Sigmoid colon (tissue), 7 donors: Measurements from ENCODE around the gene CARM1. TPM values are rescaled to one million over a fixed set of nuclear protein-coding genes. Genes with fewer than 3 reads are reported as not detected.
"Not testable (repeated sequence)": the region's sequence is repeated elsewhere in the genome, so short reads cannot be mapped to it uniquely, and the experiment has no call there.

ENCODE experiments used
- DNase-seq: peaks from one replicate; pipeline ENCODE4 v3.0.0-alpha.2; 2019
- H3K27ac ChIP-seq, 4 donors: fragments of 200-600 bp; sonication (generic); one replicate each; pipeline ENCODE4 v1.5.1; 2016 to 2019; ENCODE audit warnings: mild to moderate bottlenecking in 1 of 4
- H3K27me3 ChIP-seq, 3 donors: fragments of 200-600 bp; sonication (generic); one replicate each; pipeline ENCODE4 v1.5.1; 2019; ENCODE audit warnings: mild to moderate bottlenecking in 1 of 3
- H3K36me3 ChIP-seq, 4 donors: fragments of 200-600 bp; sonication (generic); one replicate each; pipeline ENCODE4 v1.5.1; 2016 to 2019
- H3K4me1 ChIP-seq, 4 donors: fragments of 200-600 bp; sonication (generic); one replicate each; pipeline ENCODE4 v1.5.1; 2017 to 2019
- H3K4me3 ChIP-seq, 4 donors: fragments of 200-600 bp; sonication (generic); one replicate each; pipeline ENCODE4 v1.5.1; 2017 to 2019; ENCODE audit warnings: mild to moderate bottlenecking in 2 of 4, moderate library complexity in 1 of 4
- H3K9me3 ChIP-seq, 4 donors: fragments of 200-600 bp in 3 of 4; sonication (generic) in 3 of 4; one replicate each; pipeline versions ENCODE4 v1.5.1 to v1.6.1; 2013 to 2019
- CTCF ChIP-seq, 4 experiments: fragments of 450-650 bp in 3 of 4; fragments of 200-600 bp in 1 of 4; IDR thresholded peaks; one replicate each; pipeline ENCODE4 v1.5.1; 2016 to 2019; ENCODE audit warnings: antibody characterized with exemption in 4 of 4, mild to moderate bottlenecking in 3 of 4, moderate library complexity in 2 of 4
- EP300 ChIP-seq, 4 donors: sonication (generic); formaldehyde crosslinking; IDR thresholded peaks; one replicate each; pipeline ENCODE4 v1.6.1; 2017; ENCODE audit warnings: antibody characterized with exemption in 4 of 4
- POLR2A ChIP-seq, 2 donors: fragments of 450-650 bp; IDR thresholded peaks; one replicate each; pipeline ENCODE4 v1.6.1; 2016; ENCODE audit warnings: antibody characterized with exemption in 2 of 2, mild to moderate bottlenecking in 2 of 2, moderate library complexity in 2 of 2
- POLR2AphosphoS5 ChIP-seq, 4 donors: sonication (generic); formaldehyde crosslinking; IDR thresholded peaks; one replicate each; pipeline ENCODE4 v1.6.1; 2017; ENCODE audit warnings: antibody characterized with exemption in 4 of 4
- WGBS, 2 donors: extraction: QIAGEN DNeasy Blood & Tissue Kit; methylation state at CpG; one replicate each; pipeline ENCODE4 v1.1.7; 2013; 5-methylcytosine and 5-hydroxymethylcytosine counted together
- intact Hi-C: fragments of 100-400 bp; cut with DNase I; formaldehyde crosslinking; loops from one replicate; pipeline ENCODE4 v1.15.1; 2023
- polyA plus RNA-seq, 3 donors: library from polyadenylated mRNA; stranded (reverse); fragments of 200-250 nt; gene quantifications; one replicate each; pipeline ENCODE4 v1.2.3, GENCODE V29; 2013
- total RNA-seq, 4 donors: library from RNA; depleted of rRNA; stranded (reverse); fragments of >200 nt; gene quantifications; one replicate each; pipeline ENCODE4 v1.1.0, GENCODE V29; 2016
- donor health status: healthy with polysubstance abuse.
- donor health status: Bipolar disorder and iron deficiency.
- donor health status: healthy.

The CARM1 gene
- total and polyA plus RNA-seq, 7 donors: 18.1 to 51.8 (median 21.6) TPM

GRCh38 chr19:10863107-10863717 lies 8.1 kb upstream of the CARM1 start:
- TF ChIP-seq EP300 (IDR thresholded peaks at IDR 0.05): no peak
- TF ChIP-seq POLR2A (IDR thresholded peaks at IDR 0.05): no peak
- TF ChIP-seq POLR2AphosphoS5 (IDR thresholded peaks at IDR 0.05): no peak
- no peak for TF ChIP-seq CTCF (IDR thresholded peaks at IDR 0.05)
- 67% methylated on average over 18 of the region's 18 CpGs for WGBS, 2 donors
- Histone ChIP-seq H3K4me1 (peaks cover 0 to 7% (median 2%) of the 10 kb centered on the region in 4 donors), H3K4me3 (no peak overlapping the region), H3K36me3 (no peaks in the 10 kb centered on the region), H3K27ac (no peak overlapping the region), H3K27me3 (no peaks in the 10 kb centered on the region), H3K9me3 (no peaks in the 10 kb centered on the region)
- DNase-seq: no peak
- intact Hi-C loops: loop anchor here (2.0 to 5.0 kb wide), 2 partner anchors 26 to 91 kb away; partner anchors contain the start of gene TMED1

DNA sequence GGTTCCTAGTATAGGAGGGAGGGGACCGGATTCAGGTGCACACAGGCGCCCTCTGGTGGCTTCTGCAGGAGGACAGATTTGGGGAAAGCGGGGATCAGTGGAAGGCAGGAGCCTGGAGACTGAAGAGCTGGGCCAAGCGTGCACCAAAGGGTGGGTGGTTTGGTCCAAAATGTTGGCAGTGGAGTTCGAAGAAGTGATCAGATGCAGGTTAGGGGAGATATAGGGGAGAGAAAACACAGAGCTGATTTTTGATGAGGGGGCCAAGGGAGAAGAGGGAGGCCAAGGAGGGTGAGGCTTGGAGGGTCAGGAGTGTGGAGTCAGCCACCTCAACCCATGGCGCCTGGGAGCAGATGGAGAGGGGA lies 6.8 kb upstream of the CARM1 start:
- no peaks in the 10 kb centered on the region for H3K27me3 ChIP-seq
- intact Hi-C loops: loop anchor here (1.0 to 5.0 kb wide), 2 partner anchors 92 to 147 kb away; no protein-coding TSS in a partner anchor
- H3K9me3 ChIP-seq: no peaks in the 10 kb centered on the region
- H3K4me1 ChIP-seq: peaks cover 0 to 7% (median 2%) of the 10 kb centered on the region in 4 donors
- H3K36me3 ChIP-seq: no peaks in the 10 kb centered on the region
- H3K27ac ChIP-seq: peak overlapping the region in 1 of 4 donors; percentile 46
- TF ChIP-seq POLR2A (IDR thresholded peaks at IDR 0.05): no peak
- no peak for TF ChIP-seq EP300 (IDR thresholded peaks at IDR 0.05)
- peak; percentile 71 to 86 (median 82) for TF ChIP-seq CTCF (IDR thresholded peaks at IDR 0.05)
- TF ChIP-seq POLR2AphosphoS5 (IDR thresholded peaks at IDR 0.05): no peak
- 12 to 21% methylated on average over 6 of the region's 6 CpGs for WGBS, 2 donors
- no peak overlapping the region for H3K4me3 ChIP-seq
- DNase-seq: peak; percentile 91

- WGBS, 2 donors: 93% methylated on average over 10 of the region's 10 CpGs
- intact Hi-C loops: no loop called here
- no peak for DNase-seq
- Histone ChIP-seq H3K9me3 (no peaks in the 10 kb centered on the region), H3K27me3 (no peaks in the 10 kb centered on the region), H3K36me3 (no peaks in the 10 kb centered on the region), H3K27ac (no peak overlapping the region), H3K4me3 (no peak overlapping the region), H3K4me1 (peaks cover 0 to 13% (median 8%) of the 10 kb centered on the region in 4 donors)
- no peak for TF ChIP-seq POLR2A (IDR thresholded peaks at IDR 0.05)
- TF ChIP-seq POLR2AphosphoS5 (IDR thresholded peaks at IDR 0.05): no peak
- no peak for TF ChIP-seq CTCF (IDR thresholded peaks at IDR 0.05)
Measured at GRCh38 chr19:10866495-10866894, 4.9 kb upstream of the CARM1 start.

DNA sequence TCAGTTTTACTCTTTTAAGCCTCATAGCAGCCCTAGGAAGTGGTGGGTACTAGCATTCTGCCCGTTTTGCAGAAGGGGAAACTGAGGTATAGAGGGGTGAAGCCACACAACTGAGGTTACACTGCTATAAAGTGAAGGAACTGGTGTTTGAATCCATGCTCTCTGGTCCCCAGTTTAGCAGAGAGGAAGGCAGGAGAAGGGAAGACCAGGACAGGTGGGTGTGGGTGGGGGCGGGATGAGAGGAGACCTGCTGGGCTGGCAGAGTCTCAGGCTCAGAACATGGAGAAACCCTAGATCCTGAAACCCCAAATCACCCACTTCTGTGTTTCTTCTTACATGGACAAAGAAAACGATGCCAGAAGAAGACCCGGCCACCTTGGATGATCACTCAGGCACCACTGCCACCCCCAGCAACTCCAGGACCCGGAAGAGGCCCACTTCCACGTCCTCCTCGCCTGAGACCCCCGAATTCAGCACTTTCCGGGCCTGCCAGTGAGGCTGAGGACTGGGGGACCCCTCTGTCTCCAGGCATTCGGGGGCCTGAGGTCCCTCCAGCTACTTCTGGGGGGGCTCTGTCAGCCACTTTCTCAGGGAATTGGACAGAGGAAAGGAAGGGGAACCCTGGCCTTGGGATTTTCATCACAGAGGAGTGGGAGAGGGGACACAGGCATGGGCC lies 2.3 kb upstream of the CARM1 start:
- H3K4me1 ChIP-seq: peaks cover 0 to 26% (median 19%) of the 10 kb centered on the region in 4 donors
- H3K27ac ChIP-seq: no peak overlapping the region
- no peak for DNase-seq
- 89 to 93% methylated on average over 10 of the region's 10 CpGs for WGBS, 2 donors
- no peak overlapping the region for H3K4me3 ChIP-seq
- TF ChIP-seq EP300 (IDR thresholded peaks at IDR 0.05): no peak
- no peak for TF ChIP-seq POLR2A (IDR thresholded peaks at IDR 0.05)
- TF ChIP-seq POLR2AphosphoS5 (IDR thresholded peaks at IDR 0.05): no peak
- TF ChIP-seq CTCF (IDR thresholded peaks at IDR 0.05): no peak
- intact Hi-C loops: no loop called here
- H3K36me3 ChIP-seq: no peaks in the 10 kb centered on the region
- no peaks in the 10 kb centered on the region for H3K9me3 ChIP-seq
- H3K27me3 ChIP-seq: no peaks in the 10 kb centered on the region

DNA sequence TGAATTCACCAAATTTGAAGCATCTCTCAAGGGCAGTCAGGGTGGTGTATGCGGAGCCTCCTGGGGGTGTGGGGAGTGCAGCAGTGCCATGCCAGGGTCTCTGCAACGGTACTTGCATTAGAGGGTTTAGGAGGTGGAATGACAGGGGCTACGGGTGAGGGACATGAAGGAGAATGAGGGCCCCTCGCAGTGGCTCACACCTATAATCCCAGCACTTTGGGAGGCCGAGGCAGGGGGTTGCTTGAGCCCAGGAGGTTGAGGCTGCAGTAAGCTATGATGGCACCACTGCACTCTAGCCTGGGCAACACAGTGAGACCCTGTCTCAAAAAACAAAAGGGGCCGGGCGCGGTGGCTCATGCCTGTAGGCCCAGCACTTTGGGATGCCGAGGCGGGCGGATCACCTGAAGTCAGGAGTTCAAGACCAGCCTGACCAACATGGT lies 1.5 kb upstream of the CARM1 start:
- DNase-seq, H3K36me3 ChIP-seq, H3K27me3 ChIP-seq, H3K9me3 ChIP-seq: not testable (repeated sequence)
- Histone ChIP-seq H3K4me1 (peaks cover 0 to 32% (median 19%) of the 10 kb centered on the region in 4 donors), H3K27ac (peak overlapping the region in 2 of 4 donors; percentile 84 to 85), H3K4me3 (peak overlapping the region in 1 of 4 donors; percentile 54)
- WGBS, 2 donors: 93 to 96% methylated on average over 11 of the region's 11 CpGs
- intact Hi-C loops: loop anchor here (2.0 kb wide), 1 partner anchor 33 kb away; the partner anchor contains the start of gene TMED1
